Stimulated activated naive CD8-positive, alpha-beta T cell treated with anti-CD3 and anti-CD28 coated beads, Interleukin-15, Interleukin-2, amounts not matched to agents 100 U/mL and 50 U/mL, for 24 hours (primary cell): Measurements from ENCODE around the gene PCBP3.

Experiments
- ATAC-seq: fragments of 150-1000 bp; cut with Tn5 transposase; one replicate; pipeline ENCODE4 v1.10.0; 2021
- DNase-seq: peaks from one replicate; pipeline ENCODE4 v3.0.0; 2021

Gene PCBP3

GRCh38 chr21:45875416-45875760 is 231.9 kb downstream of the PCBP3 start:
- no peak for ATAC-seq
- DNase-seq: no peak

- DNase-seq (no peak), ATAC-seq (no peak)
Observed at GRCh38 chr21:45875881-45876280, 232.4 kb downstream of the PCBP3 start.

DNA sequence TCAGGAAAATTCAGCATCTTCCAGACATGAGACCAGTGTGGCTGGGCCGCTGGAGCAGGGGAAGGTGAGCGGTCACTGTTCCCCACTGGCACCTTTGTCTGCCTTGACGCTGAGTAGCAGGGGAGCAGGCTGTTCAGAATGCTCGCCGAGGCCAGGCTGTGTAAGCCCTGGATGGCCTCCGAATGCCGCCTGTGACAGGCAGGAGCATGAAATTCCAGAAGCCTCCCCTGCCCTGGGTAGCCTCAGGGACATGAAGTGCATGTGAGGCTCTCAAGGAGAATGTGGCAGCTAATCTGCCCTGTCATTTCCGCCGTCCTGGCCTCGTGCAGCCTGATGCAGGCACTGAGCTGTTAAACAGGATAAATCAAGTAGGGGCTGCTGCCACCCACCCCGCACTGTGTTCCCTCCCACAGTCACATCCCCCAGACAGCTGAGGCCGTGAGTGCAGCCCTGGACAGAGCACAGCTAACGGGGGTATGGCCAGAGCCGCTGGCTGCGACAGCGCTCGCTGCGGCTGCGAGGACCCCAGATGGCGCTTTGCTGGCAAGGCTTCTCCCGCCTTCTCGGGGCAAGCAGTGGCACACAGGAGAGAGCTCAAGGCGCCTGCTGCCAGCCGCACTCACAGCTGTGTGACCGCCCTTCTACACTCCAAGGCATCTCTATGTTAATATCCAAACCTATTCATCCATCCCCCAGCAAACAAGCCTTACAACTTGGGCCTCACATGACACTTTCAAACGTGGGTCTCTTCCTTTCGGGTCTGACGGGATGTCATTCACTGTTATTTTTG is 233.1 kb downstream of the PCBP3 start:
- ATAC-seq: no peak

GRCh38 chr21:45877171-45877438 is 233.6 kb downstream of the PCBP3 start:
- DNase-seq (no peak), ATAC-seq (no peak)

More for the DNA sequence above, 233.1 kb downstream of the PCBP3 start:
- DNase-seq: no peak

GRCh38 chr21:45877821-45878469 is 234.4 kb downstream of the PCBP3 start:
- no peak for ATAC-seq
- no peak for DNase-seq

DNA sequence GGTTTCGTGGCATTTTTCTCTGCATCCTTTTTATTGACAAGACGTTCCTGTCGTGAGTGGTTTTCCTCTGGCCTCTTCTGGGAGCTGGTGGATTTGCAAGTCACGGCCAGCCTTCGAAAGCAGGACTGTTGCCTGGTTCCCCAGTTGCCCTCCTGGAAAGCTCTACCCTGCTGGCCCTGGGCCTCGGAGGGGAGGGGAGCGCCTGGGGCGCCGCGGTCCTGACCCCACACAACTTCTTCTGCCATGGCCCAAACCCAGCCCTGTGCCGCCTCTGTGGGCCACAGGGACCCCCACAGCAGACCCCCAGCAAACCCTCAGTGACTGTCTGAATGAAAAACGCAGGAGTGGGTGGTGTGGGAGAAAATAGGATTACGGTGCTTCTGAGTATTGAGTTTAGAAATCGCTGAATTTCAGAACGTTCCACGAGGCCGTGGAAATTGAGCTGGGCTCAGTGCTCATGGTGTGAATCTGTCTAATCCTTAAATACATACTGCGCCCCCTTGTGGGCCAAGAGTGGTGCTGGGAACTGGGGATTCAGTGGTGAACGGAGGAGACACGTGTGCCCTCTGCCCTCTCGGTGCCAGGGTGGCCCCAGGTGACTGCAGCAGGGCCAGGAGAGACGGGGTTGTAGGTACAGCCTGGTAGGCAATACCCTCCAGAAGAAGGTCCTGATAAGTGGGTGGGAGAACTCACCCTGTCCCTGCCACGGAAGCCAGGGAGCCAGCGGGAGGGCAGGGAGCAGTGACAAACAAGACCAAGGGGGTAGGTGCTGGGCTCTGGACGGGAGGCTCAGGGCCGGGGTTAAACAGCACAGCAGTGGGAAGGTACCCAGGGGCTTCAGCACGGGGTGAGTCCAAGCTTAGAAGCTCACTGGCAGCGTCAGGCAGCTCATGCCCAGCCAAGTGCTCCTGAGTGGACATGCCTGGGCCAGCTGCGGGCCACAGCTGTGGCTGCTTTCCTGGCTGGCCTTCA is 236.9 kb downstream of the PCBP3 start:
- peak; percentile 80 for DNase-seq

GRCh38 chr21:45882645-45883044 is 239.1 kb downstream of the PCBP3 start:
- no peak for DNase-seq
- no peak for ATAC-seq

More for the DNA sequence above, 236.9 kb downstream of the PCBP3 start:
- ATAC-seq: peak; percentile 82

- ATAC-seq (no peak), DNase-seq (no peak)
Observed at GRCh38 chr21:45883090-45883489, 239.6 kb downstream of the PCBP3 start.

GRCh38 chr21:45885597-45885929 is 242.0 kb downstream of the PCBP3 start:
- ATAC-seq: no peak
- no peak for DNase-seq

- DNase-seq (peak; percentile 52), ATAC-seq (peak; percentile 48)
Observed at GRCh38 chr21:45885930-45886601, 242.5 kb downstream of the PCBP3 start.

GRCh38 chr21:45886610-45887026 is 243.1 kb downstream of the PCBP3 start:
- peak; percentile 33 for ATAC-seq

DNA sequence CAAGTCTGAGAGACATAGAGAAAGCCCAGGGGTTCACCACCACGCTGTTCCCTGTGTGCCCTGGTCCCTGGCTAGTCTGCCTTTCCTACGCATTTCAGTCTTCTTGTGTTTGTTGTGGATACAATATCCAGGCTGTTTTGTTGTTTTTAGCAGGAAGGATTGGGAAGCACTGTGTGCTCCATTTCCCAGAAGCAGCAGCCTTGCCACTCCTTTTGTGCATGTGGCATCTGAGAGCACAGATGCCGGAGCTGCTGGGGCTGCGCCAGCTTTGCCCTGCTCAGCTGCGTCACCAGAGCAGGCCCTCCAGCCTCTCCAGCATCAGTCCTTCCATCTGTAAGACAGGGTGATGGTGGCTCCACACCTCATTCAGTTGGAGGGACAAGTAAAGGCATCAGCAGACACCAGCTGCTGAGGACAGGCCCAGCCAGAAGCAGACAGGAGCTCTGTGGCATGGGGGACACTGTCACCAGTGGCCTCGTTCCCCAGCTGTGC is 243.6 kb downstream of the PCBP3 start:
- DNase-seq: no peak
- no peak for ATAC-seq

More at GRCh38 chr21:45886610-45887026, 243.1 kb downstream of the PCBP3 start:
- DNase-seq: peak; percentile 34

DNA sequence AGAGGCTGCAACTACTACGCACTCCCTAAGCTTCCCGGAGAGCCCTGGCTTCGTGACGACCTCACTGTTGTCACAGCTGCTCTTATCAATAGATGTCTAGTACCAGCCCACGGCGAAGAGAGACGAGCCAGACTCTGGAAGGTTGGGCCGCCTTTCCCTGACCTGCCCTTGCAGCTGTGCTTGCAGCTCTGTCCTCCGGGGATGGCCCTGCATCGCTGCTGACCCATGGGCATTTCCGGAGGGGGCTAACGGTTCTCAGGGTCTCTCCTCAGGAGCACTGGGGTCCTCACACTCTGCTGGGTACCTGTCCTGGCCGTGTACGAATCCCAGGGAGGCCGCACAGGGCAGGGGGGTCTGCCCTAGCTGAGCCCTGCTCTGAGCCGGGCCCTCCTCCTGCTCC is 244.3 kb downstream of the PCBP3 start:
- ATAC-seq: no peak
- no peak for DNase-seq

- ATAC-seq (no peak), DNase-seq (no peak)
Observed at GRCh38 chr21:45888386-45889009, 245.0 kb downstream of the PCBP3 start.

GRCh38 chr21:45889256-45889655 is 245.7 kb downstream of the PCBP3 start:
- ATAC-seq (no peak), DNase-seq (no peak)

DNA sequence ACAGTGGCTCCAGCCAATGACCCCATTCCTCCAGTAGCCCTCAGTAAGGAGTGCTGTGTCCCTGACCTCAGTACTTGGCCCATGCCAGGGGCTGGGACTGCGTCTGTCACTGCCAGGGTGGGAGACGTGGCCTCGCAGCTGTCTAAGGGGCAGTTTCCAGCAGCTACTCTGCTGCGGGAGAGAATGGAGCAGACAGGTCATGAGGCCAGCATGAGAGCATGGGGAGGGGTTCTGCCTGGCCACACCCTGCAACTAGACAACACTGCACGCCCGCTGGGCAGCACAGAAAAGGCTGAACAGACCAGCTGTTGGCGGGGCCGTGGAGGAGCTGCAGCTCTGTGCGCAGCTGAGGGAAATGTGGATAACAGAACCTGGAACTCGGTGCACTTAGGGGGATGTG is 246.4 kb downstream of the PCBP3 start:
- no peak for DNase-seq
- ATAC-seq: no peak

DNA sequence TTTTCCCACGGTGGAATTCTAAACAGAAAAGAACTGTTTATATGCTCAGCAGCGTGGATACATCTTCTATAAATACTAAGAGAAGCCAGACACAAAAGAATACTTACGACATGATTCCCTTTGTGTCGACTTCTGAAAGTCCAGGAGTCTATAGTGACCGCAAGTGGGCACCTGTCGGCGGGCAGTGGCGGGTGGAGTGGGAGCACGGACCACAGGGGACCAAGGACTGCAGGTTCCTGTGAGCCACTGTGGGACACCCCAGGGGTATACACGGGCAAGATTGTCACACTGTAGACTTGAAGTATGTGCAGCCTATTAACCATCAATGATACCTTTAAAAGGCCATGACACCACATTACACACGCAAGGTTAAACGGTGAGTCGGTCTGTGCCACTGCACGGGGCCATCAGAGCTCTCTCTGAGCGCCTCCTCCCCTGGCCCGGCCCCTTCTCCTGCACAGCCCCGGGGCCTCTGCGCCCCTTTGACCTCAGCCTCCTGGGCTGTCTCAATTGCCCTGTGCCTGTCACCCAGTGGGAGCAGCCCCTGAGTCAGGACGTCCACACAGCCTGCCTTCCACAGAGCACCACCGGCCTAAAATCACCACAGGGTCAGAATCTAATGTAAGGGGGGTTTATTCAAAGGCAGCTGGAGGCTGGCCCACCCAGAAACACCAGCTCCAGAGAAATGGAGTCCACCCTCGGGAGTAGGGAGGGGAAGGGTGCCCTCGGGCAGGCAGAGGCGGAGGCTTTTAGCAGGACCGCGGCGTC is 248.0 kb downstream of the PCBP3 start:
- ATAC-seq: no peak
- no peak for DNase-seq

DNA sequence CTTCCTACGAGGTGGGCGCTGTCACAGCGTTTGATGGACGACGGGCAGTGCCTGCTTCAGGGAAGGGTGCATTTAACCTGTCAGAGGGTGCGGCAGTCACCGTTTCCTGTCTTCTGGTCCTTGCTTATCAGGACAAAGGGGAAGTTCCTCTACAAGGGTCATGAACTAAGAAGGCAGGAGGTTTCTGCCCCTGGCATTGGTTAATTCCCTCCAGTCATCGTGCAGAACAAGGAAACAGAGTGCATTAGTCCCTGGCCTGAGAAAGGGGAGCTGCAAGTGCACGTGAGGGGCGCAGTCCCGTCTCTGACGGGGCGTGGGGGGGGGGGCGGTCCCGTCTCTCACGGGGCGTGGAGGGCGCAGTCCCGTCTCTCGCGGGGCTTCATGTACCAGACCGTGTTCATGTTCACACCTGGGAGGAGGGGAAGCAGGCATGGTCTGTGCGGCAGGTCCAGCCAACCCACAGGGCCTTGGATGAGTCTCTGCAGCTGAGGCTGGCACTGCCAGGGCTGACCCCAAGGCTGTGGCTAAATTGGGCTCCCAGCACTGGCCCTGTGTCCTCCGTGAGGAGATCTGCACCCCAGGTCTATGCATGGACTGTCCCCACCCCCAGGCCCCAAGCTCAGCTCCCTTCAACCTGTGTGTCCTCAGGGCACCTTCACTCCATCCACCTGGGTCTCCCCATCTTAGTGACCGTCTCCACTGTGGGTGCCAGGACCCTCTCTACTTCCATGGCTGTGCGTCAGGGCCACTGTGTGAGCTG is 248.8 kb downstream of the PCBP3 start:
- ATAC-seq (peak; percentile 40), DNase-seq (no peak)

GRCh38 chr21:45892916-45893739 is 249.6 kb downstream of the PCBP3 start:
- ATAC-seq (no peak), DNase-seq (no peak)
